ENCODE results near the gene DHODH. TPM values are rescaled to one million over a fixed set of nuclear protein-coding genes. Genes with fewer than 3 reads are reported as not detected.

DHODH gene
- total and polyA plus RNA-seq, 2 donors (not counting 3 experiments of a cell fraction or from before 2014, with no cell fraction given): 5.8 to 9.2 TPM

GRCh38 chr16:72060405-72060804 is 51.9 kb downstream of the DHODH start:
- DNase-seq (ENCODE audit: low read depth, low spot score) (no peak), FAIRE-seq (no peak)
- H3K27me3 ChIP-seq (ENCODE audit: control insufficient read depth in 2 of 2, insufficient read depth in 2 of 2, low read length in 2 of 2): peaks cover 0 to 1% of the 10 kb centered on the region in 2 experiments
- no TSS peak for BruUV-seq (replicated peaks)
- H3K36me3 ChIP-seq (ENCODE audit: control insufficient read depth in 2 of 2, extremely low read depth in 1 of 2, insufficient read depth in 2 of 2, low read length in 2 of 2): no peaks in the 10 kb centered on the region
- no peak overlapping the region for H3K4me2 ChIP-seq (ENCODE audit: insufficient read depth, low read length)
- H2AFZ ChIP-seq (ENCODE audit: low read depth, low read length): no peak overlapping the region
- H3K27ac ChIP-seq (ENCODE audit: insufficient read depth, low read depth, low read length): no peak overlapping the region
- intact Hi-C loops (cut with micrococcal nuclease) (loop anchor here (10.0 kb wide), 1 partner anchor 1894 kb away; no protein-coding TSS in a partner anchor), dilution Hi-C loops (cut with MboI; ENCODE audit: extremely low pct_ligation_motif_present, low sequenced_read_pairs) (no loop called here)
- H3K9me3 ChIP-seq (replicated peaks; ENCODE audit: control insufficient read depth, insufficient read depth, low read length): no peaks in the 10 kb centered on the region
- H3K79me2 ChIP-seq (ENCODE audit: control insufficient read depth, insufficient read depth, low read length): no peaks in the 10 kb centered on the region
- H4K20me1 ChIP-seq (replicated peaks; ENCODE audit: control insufficient read depth, extremely low read depth, insufficient read depth, low read length): no peaks in the 10 kb centered on the region
- no peaks in the 10 kb centered on the region for H3K4me1 ChIP-seq (ENCODE audit: control insufficient read depth, extremely low read depth, insufficient read depth, low read length)
- no peak for TF ChIP-seq FOS (IDR thresholded peaks at IDR 0.05; ENCODE audit: borderline replicate concordance, insufficient read depth, low read length)
- no peak for TF ChIP-seq POLR2A (IDR thresholded peaks at IDR 0.05; ENCODE audit: low read depth, low read length)
- no peak for TF ChIP-seq EZH2 (IDR thresholded peaks at IDR 0.05; ENCODE audit: borderline replicate concordance, low read depth, low read length, severe bottlenecking)
- no peak for TF ChIP-seq JUN (IDR thresholded peaks at IDR 0.05; ENCODE audit: borderline replicate concordance, insufficient read depth, insufficient read length, low read depth)
- no peak for TF ChIP-seq MYC (IDR thresholded peaks at IDR 0.05; ENCODE audit: low read depth, low read length)
- no peak for TF ChIP-seq MAX (IDR thresholded peaks at IDR 0.05; ENCODE audit: insufficient read depth, insufficient read length)
- no peak for TF ChIP-seq CTCF (IDR thresholded peaks at IDR 0.05; ENCODE audit: extremely low read depth in 1 of 2, insufficient read depth in 1 of 2, low read depth in 1 of 2, low read length in 2 of 2)
- TF ChIP-seq GATA2 (IDR thresholded peaks at IDR 0.05; ENCODE audit: insufficient read depth, insufficient read length, low read depth, low read length): no peak
- TF ChIP-seq POLR2AphosphoS5 (IDR thresholded peaks at IDR 0.05; ENCODE audit: insufficient read depth, low read depth, low read length): no peak
- H3K4me3 ChIP-seq (replicated peaks in 1 of 3; ENCODE audit: insufficient read depth in 1 of 3, low read depth in 1 of 3, low read length in 3 of 3): no peak overlapping the region
- POLR2A ChIA-PET: no interaction called here
- no peaks in the 10 kb centered on the region for H3K9me1 ChIP-seq (replicated peaks; ENCODE audit: control insufficient read depth, extremely low read depth, insufficient read depth, low read length)
- H3K9ac ChIP-seq (replicated peaks; ENCODE audit: extremely low read depth, insufficient read depth, low read length): no peak overlapping the region
- CTCF ChIA-PET: no interaction called here
